Effector memory CD8-positive, alpha-beta T cell (primary cell): ENCODE results near the gene SULT4A1.

Experiments
- ATAC-seq: fragments of 150-1000 bp; cut with Tn5 transposase; replicated peaks from 2 replicates; pipeline ENCODE4 v1.10.0; 2021; ENCODE audit warnings: mild to moderate bottlenecking, moderate library complexity
- DNase-seq, 3 experiments: peaks; one replicate each; pipeline ENCODE4 v3.0.0; 2021
- H3K27ac Mint-ChIP-seq, 2 donors: one replicate each; pipeline ENCODE4 v1.8.0; 2022; ENCODE audit warnings: mild to moderate bottlenecking in 2 of 2, mixed read lengths in 2 of 2, moderate library complexity in 2 of 2
- H3K27me3 Mint-ChIP-seq, 2 donors: one replicate each; pipeline ENCODE4 v1.8.0; 2022; ENCODE audit warnings: mixed read lengths in 2 of 2
- H3K36me3 Mint-ChIP-seq: one replicate; pipeline ENCODE4 v1.8.0; 2022; ENCODE audit warnings: mild to moderate bottlenecking, moderate library complexity, mixed read lengths; ENCODE audit not compliant: insufficient read depth
- H3K4me1 Mint-ChIP-seq, 2 donors: one replicate each; pipeline ENCODE4 v1.8.0; 2022; ENCODE audit warnings: low read depth in 2 of 2, mixed read lengths in 2 of 2
- H3K4me3 Mint-ChIP-seq, 2 donors: one replicate each; pipeline ENCODE4 v1.8.0; 2022; ENCODE audit warnings: mild to moderate bottlenecking in 2 of 2, mixed read lengths in 2 of 2, moderate library complexity in 2 of 2
- H3K9me3 Mint-ChIP-seq, 2 donors: one replicate each; pipeline ENCODE4 v1.8.0; 2022; ENCODE audit warnings: mixed read lengths in 2 of 2

The SULT4A1 gene

DNA sequence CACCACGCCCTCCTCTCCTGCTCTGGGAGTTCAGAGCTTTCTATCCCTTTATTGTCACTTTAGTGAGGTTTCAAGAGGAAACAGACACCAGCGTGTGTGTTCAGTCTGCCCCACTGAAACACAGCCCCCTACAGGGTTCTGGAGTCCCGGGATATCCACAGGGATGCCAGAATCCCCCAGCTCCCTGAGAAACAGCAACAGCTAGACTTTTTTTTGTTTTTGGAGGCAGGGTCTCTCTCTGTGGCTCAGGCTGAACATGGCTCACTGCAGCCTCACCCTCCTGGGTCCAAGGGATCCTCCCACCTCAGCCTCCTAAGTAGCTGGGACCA lies 10.4 kb downstream of the SULT4A1 start:
- DNase-seq (no peak), ATAC-seq (no peak)
- Mint-ChIP-seq H3K4me1 (peaks cover 0 to 2% of the 10 kb centered on the region in 2 donors), H3K36me3 (no peaks in the 10 kb centered on the region), H3K27ac (no peak overlapping the region), H3K4me3 (no peak overlapping the region), H3K9me3 (peaks cover 2 to 4% of the 10 kb centered on the region in 2 donors), H3K27me3 (peaks cover 42 to 97% of the 10 kb centered on the region in 2 donors)

DNA sequence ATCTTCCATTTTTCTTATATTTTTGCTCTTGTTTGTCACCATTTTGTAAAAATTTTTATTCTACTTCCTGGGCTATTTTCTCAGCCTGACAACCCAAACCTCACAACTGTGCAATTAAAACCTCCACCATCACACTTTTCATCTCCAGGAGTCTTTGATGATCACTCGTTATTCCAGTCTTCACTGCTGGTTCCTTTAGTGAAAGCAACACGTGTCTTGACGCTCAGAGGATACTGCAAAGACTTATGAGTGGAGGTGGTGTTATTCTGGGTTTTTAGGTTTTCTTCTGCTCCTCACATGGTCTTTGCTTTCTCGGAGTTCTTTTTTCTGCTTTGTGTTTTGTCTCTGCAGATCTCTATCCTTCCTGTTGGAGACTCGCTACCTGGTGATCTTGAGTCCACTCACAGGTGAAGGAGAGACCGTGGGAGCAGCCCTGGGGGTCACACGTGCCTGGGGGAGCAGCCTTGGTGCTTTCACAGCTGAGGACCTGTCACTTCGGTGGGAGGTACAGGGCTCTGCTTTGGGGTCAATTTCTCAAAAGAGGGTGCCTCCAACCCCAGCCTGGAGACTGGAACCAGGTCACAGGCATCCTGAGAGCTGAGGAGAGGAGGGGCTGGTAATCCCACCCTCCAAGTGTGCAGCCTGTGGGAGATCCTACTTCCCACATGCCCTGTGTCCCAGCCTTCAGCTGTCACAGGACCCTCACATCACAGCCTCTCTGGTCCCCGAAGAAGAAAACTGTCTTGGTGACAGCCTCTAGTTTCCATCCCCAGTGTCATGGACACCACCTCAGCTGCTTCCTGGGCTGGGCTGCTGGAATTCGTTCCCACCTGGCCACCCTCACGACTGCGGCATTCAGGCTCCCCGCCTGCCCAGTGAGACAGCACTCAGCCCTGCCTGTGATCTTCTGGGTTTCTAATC lies 11.0 kb downstream of the SULT4A1 start:
- peaks cover 0 to 2% of the 10 kb centered on the region in 2 donors for H3K4me1 Mint-ChIP-seq
- ATAC-seq (no peak), DNase-seq (no peak)
- no peak overlapping the region for H3K27ac Mint-ChIP-seq
- no peak overlapping the region for H3K4me3 Mint-ChIP-seq
- H3K9me3 Mint-ChIP-seq: no peaks in the 10 kb centered on the region
- H3K27me3 Mint-ChIP-seq: peaks cover 38 to 97% of the 10 kb centered on the region in 2 donors
- no peaks in the 10 kb centered on the region for H3K36me3 Mint-ChIP-seq

DNA sequence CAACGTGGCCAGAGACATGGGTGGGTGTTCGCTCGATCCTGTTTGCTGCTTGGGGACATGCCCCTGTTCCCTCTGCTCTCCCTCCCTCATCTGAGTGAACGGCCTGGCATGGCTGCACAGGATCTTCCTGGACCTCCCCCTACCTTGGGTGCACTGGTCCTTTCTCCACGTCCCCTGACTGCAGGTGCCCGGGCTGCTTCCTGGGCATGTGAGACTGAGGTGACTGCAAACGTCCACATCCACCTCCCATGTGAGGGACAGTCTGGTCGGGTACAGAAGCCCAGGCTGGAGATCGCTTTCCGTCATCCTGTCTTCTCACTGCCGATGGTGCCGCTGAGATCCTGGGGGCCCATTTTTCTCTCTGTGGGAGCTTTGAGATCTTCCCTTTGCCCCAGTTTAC lies 11.8 kb downstream of the SULT4A1 start:
- Mint-ChIP-seq H3K4me1 (peaks cover 0 to 2% of the 10 kb centered on the region in 2 donors), H3K36me3 (peaks cover 4% of the 10 kb centered on the region), H3K27ac (no peak overlapping the region), H3K4me3 (no peak overlapping the region), H3K9me3 (no peaks in the 10 kb centered on the region), H3K27me3 (peaks cover 40 to 97% of the 10 kb centered on the region in 2 donors)
- ATAC-seq (no peak), DNase-seq (no peak)

DNA sequence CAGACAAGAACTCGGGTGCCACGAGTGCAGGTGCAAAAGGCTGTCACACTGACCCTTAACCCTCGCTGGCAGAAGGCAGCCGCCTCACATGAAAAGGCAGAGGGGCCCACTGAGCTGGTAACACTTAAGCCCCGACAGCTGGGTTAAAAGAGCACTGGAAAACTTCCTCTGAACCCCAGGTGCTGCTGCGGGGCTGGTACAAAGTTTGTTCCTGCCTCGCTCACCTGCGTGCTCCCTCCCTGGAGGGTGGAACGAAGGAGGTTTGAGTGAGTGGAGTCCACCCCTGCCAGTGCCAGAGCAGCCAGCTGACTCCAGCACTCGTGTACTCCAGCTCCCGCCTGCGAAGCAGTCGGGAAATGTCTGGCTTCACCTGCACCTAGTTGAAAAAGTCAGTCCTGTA lies 12.6 kb downstream of the SULT4A1 start:
- DNase-seq (no peak), ATAC-seq (no peak)
- Mint-ChIP-seq H3K4me1 (peaks cover 0 to 4% of the 10 kb centered on the region in 2 donors), H3K27me3 (peaks cover 43 to 98% of the 10 kb centered on the region in 2 donors), H3K4me3 (no peak overlapping the region), H3K9me3 (no peaks in the 10 kb centered on the region), H3K27ac (no peak overlapping the region), H3K36me3 (peaks cover 5% of the 10 kb centered on the region)

DNA sequence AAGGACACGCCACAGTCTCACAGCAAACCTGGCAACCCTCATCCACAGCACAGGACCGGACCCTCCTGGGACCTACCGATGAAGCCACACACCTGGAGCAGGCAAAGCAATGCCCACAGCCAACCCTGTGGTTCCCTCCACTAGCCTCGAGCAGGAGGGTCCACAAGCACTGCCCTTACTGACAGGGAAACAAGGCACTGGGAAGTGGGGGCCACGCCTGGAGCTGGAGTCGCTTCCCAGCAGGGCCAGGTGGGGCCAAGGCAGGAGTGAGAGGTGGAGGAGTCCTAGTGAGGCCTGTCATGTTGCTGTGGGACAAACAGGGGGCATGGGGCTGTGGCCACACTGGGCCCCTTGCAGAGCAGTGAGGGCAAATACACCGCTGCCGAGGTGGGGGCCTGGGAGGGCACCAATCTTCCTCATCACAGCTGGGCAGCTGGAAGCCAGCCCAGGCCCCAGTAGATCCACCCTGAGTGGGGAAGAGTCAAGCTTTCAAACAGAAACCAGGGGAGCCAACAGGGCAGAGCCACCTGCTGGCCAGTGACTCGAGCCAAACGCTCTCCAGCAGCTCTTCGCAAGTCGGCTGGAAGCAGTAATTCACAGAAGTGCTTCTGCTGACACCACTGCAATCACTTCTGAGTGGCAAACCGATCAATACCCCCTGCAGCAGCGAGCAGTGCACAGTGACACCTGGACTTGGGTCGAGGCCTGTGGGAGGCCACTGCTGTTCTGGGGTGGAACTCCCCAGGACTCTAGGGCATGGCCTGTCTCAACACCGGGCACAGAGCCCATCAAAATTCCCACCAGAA lies 13.7 kb downstream of the SULT4A1 start:
- Mint-ChIP-seq H3K4me3 (no peak overlapping the region), H3K4me1 (peaks cover 0 to 4% of the 10 kb centered on the region in 2 donors), H3K27me3 (peaks cover 43 to 91% of the 10 kb centered on the region in 2 donors), H3K27ac (no peak overlapping the region), H3K36me3 (peaks cover 5% of the 10 kb centered on the region), H3K9me3 (no peaks in the 10 kb centered on the region)
- ATAC-seq: no peak
- no peak for DNase-seq

DNA sequence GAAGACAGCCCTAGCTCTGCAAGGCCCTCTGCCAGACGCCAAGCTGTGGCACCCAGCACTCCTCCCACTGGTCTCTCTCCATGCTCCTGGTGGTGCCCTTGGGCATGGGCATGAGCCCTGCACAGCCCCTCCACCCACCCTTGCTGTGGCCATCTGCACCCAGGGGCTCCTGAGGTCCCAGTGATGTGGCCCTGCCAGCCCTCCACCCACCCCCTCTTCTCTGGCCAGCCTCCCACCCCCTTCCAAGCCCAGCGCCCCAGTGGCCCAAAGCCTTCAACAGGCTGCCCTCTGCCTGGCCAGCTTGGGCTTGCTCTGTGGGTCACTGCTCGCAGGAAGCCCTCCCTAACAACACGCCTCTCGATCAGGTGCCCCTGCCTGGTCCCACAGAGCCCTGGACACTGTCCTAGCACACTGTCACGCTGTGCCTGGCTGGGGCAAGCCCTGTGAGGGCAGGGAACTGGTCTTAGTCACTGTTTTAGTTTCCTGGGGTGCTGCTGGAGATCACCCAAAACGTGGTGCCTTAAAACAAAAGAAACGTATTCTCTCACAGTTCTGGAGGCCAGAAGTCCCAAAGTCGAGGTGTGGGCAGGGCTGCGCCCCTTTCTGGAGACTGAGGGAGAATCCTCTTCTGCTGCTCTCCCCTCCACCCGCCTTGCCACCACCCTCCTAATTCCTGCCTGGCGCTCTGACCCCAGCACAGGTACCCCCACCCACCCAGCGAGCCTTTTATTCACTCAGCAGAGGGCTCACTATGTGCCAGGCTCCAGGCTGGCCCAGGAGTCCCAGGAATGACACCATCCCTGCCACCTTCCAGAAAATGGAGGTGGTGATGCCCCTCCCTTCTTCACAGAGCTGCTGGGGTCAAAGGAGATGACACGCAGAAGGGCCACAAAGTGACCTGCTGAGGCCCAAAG lies 14.7 kb downstream of the SULT4A1 start:
- ATAC-seq (no peak), DNase-seq (no peak)
- Mint-ChIP-seq H3K27me3 (peaks cover 36 to 82% of the 10 kb centered on the region in 2 donors), H3K9me3 (no peaks in the 10 kb centered on the region), H3K27ac (no peak overlapping the region), H3K36me3 (peaks cover 5% of the 10 kb centered on the region), H3K4me1 (peaks cover 0 to 4% of the 10 kb centered on the region in 2 donors), H3K4me3 (no peak overlapping the region)

DNA sequence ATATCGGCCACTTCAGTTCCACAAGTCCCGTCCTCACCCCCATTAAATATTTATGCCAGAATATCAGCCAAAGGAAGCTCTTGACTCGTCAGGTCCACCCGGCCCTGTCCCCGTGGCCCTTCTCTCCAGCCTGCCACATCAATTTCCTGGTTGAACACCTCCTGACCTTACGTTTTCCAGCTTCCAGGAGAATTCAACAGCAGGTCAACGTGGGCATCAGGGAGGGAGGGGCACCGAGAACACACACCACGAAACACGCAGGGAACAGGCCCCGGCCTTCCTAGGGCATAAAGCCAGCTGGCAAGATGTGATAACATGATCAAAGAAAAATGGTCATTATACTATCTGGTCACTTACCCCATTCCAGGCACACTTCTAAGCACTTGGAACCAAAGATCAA lies 15.3 kb downstream of the SULT4A1 start:
- peaks cover 33 to 75% of the 10 kb centered on the region in 2 donors for H3K27me3 Mint-ChIP-seq
- no peak overlapping the region for H3K27ac Mint-ChIP-seq
- ATAC-seq (no peak), DNase-seq (no peak)
- no peaks in the 10 kb centered on the region for H3K9me3 Mint-ChIP-seq
- H3K4me3 Mint-ChIP-seq: no peak overlapping the region
- H3K36me3 Mint-ChIP-seq: peaks cover 5% of the 10 kb centered on the region
- H3K4me1 Mint-ChIP-seq: peaks cover 0 to 4% of the 10 kb centered on the region in 2 donors

DNA sequence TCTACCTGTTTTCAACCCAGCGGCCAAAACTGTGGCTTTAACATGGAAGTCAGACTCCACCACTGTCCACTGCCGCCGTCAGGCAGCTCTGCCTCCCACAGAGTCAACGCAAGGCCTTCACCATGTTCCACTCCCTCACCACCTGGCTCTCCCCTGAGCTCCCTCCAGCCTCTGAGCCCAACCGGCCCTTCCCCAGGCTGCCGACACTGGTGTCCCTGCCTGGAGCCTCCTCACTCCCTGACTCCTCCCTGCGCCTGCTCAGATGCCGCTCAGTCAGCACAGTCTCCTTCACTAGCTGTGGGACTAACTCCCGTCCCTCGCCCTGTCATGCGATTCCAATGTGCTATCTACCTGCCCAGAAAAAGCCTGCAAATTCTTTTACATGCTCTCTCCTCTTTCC lies 16.3 kb downstream of the SULT4A1 start:
- Mint-ChIP-seq H3K4me3 (no peak overlapping the region), H3K27me3 (peaks cover 26 to 65% of the 10 kb centered on the region in 2 donors)
- ATAC-seq: no peak

DNA sequence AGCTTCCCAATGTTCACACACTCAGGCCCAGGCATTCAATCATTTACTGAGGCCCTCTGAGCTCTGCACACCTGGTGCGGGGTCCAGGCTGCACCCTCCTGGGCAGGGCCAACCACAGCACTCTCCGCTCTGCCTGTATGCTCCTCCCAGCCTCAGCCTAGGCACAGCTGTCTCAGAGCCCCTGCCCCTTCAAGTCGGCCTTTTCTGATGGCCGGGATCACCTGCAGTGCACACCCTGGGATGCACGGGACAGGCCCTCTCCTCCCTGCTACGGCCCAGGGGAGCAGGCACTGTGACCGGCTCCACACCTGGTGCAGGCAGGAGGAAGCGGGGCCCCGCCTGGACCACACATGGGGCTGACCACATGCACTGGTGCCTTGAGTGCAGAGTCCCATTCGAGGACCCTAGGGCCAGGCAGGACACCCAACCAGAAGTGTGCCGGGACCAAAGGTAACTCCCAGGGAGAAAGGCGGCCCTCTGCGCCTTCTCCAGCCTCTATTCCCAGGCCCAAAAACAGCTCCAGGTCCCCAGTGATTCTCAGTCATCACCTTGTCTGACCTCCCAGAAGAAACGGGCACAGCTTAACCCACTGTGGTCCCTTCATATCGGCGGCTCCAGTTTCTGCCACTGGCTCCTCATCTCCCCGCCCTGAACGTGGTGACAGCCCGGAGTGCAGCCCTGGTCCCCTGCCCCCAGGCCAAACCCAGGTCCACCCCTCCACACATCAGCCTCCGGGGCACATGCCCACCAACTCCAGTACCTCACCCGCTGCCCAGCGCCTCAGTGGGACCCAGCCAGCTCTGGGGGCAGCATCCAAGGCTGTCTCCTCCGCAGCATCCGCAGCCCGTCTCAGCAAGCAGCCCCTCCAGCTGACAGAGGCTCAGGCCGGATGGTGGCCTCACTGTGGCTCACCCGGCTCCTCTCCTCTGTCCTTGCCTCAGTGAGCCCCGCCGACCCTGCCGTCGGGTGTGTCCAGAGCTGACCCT lies 17.5 kb downstream of the SULT4A1 start:
- ATAC-seq: no peak
- Mint-ChIP-seq H3K36me3 (peaks cover 5% of the 10 kb centered on the region), H3K27me3 (peaks cover 17 to 58% of the 10 kb centered on the region in 2 donors)

More for the DNA sequence above, 16.3 kb downstream of the SULT4A1 start:
- Mint-ChIP-seq H3K9me3 (no peaks in the 10 kb centered on the region), H3K36me3 (peaks cover 5% of the 10 kb centered on the region), H3K4me1 (peaks cover 0 to 4% of the 10 kb centered on the region in 2 donors), H3K27ac (no peak overlapping the region)
- DNase-seq: no peak

DNA sequence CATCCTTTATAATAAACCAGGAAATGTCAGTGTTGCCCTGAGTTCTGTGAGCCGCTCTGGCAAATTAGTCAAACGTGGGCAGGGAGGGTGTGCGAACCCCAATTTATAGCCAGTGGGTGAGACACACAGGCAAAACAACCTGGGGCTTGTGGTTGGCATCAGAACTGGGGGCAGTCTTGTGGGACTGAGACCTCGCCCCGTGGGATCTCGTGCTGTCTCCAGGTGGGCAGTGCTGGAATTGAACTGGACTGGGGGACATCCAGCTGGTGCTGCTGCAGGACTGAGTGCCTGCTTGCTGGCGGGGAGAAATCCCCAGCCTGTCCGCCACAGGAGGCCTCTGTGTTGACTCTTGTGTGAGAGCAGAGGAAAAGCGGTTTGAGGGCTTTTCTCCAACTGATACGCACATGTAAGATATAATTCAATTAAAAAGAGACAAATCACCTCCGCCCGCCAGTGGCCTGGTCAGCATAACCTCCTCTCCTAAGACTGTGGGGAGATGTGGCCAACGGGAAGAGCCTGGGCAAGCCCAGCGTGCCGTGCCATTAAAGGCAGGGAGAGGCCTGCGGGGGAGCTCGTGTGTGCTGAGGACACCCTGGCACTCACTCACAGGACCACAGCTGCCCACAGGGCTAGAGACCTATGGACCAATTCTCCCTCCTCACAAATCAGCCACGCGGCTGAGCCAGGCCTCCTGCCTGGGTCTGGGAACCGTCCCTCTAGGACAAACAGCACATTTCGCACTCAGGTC lies 18.4 kb downstream of the SULT4A1 start:
- ATAC-seq (no peak), DNase-seq (no peak)
- Mint-ChIP-seq H3K4me3 (no peak overlapping the region), H3K36me3 (peaks cover 5% of the 10 kb centered on the region), H3K4me1 (peaks cover 0 to 7% of the 10 kb centered on the region in 2 donors), H3K27ac (no peak overlapping the region), H3K9me3 (no peaks in the 10 kb centered on the region), H3K27me3 (peaks cover 19 to 58% of the 10 kb centered on the region in 2 donors)

More for the DNA sequence above, 17.5 kb downstream of the SULT4A1 start:
- DNase-seq: no peak
- no peaks in the 10 kb centered on the region for H3K9me3 Mint-ChIP-seq
- H3K4me1 Mint-ChIP-seq: peaks cover 0 to 4% of the 10 kb centered on the region in 2 donors
- no peak overlapping the region for H3K4me3 Mint-ChIP-seq
- no peak overlapping the region for H3K27ac Mint-ChIP-seq

DNA sequence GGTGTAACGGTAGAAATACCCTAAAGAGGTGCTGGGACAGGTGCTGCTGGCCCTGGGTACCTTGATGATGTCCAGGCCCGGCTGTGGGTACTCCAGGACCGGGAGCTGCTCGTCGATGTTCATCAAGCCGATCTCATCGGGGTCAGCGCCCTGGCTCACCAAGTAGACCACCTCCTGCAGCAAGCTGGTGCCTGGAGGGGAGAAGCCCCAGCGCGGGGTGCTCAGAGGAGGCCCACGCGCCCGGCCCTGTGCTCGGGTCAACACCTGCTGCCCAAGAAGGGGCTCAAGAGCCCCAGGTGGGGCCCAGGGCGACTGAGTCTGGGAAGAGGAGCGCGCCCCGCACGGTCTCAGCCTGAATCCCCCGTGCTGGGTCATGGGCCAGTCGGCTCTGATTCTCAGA lies 20.6 kb downstream of the SULT4A1 start:
- Mint-ChIP-seq H3K27me3 (peaks cover 21 to 48% of the 10 kb centered on the region in 2 donors), H3K36me3 (peaks cover 5% of the 10 kb centered on the region), H3K9me3 (no peaks in the 10 kb centered on the region), H3K4me3 (no peak overlapping the region), H3K4me1 (peaks cover 0 to 5% of the 10 kb centered on the region in 2 donors), H3K27ac (no peak overlapping the region)
- DNase-seq: no peak
- no peak for ATAC-seq
